GM12891 (cell line): ENCODE results near the gene RRP36.

Experiments used
- PAX5 ChIP-seq: IDR thresholded peaks from 2 replicates; pipeline ENCODE4 v1.6.1; 2011; ENCODE audit warnings: low read length, moderate library complexity, mild to moderate bottlenecking; ENCODE audit not compliant: insufficient read depth, severe bottlenecking
- POLR2A ChIP-seq: IDR thresholded peaks from 2 replicates; pipeline ENCODE4 v1.6.1; 2011; ENCODE audit warnings: low read depth, low read length, control low read depth
- POLR2AphosphoS5 ChIP-seq: IDR thresholded peaks from 2 replicates; pipeline ENCODE4 v1.6.1; 2011; ENCODE audit warnings: low read depth, low read length, control low read depth
- POU2F2 ChIP-seq: IDR thresholded peaks from 2 replicates; pipeline ENCODE4 v1.6.1; 2011; ENCODE audit warnings: low read depth, mild to moderate bottlenecking, control low read depth, low read length, moderate library complexity
- SPI1 ChIP-seq: IDR thresholded peaks from 2 replicates; pipeline ENCODE4 v1.6.1; 2011; ENCODE audit warnings: low read depth, low read length, control low read depth
- TAF1 ChIP-seq: IDR thresholded peaks from 2 replicates; pipeline ENCODE4 v1.6.1; 2011; ENCODE audit warnings: low read depth, low read length, control low read depth

- TF ChIP-seq POLR2A (no peak), POLR2AphosphoS5 (no peak), TAF1 (no peak), POU2F2 (no peak), PAX5 (no peak), SPI1 (no peak)
These were observed 1.2 kb upstream of the RRP36 start for GRCh38 chr6:43020052-43020705.
